IPS-NIHi7 (cell line): ENCODE data around the gene GRK1.

Experiments
- DNase-seq: peaks from one replicate; pipeline ENCODE4 v3.0.0; 2012; ENCODE audit warnings: mixed read lengths; ENCODE audit errors: extremely low spot score

GRK1 gene

GRCh38 chr13:113758651-113759524 is 91.9 kb downstream of the GRK1 start, which contains the start of gene TMEM255B:
Gene TMEM255B, plus strand, starts transcription at chr13:113759226. Its CDS starts 44 bp downstream, at chr13:113759270.
- peak; percentile 98 for DNase-seq

- peak; percentile 44 for DNase-seq
Measured at GRCh38 chr13:113759525-113760137, 92.6 kb downstream of the GRK1 start.

DNA sequence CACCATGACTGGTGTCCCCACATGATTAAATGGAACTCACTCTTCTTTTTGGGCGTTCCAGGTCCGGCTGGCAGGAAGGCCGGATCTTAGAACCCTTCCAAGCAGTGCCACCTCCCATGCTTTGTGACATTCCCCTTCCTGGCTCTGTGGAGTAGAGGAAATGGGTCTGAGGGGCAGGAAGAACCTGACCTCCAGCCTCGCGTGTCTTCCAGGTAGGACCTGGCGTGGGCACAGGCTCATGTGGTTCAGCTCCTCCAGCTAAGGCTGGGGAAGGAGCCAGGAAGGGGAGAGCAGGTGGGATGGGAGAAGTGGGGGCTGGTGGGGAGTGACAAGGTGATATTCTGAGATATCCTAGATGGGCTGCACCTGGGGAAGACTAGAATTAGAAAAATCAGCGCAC is 94.1 kb downstream of the GRK1 start:
- DNase-seq = no peak

GRCh38 chr13:113762075-113762474 is 95.1 kb downstream of the GRK1 start:
- no peak for DNase-seq

- no peak for DNase-seq
Measured at GRCh38 chr13:113762538-113762937, 95.5 kb downstream of the GRK1 start.

DNA sequence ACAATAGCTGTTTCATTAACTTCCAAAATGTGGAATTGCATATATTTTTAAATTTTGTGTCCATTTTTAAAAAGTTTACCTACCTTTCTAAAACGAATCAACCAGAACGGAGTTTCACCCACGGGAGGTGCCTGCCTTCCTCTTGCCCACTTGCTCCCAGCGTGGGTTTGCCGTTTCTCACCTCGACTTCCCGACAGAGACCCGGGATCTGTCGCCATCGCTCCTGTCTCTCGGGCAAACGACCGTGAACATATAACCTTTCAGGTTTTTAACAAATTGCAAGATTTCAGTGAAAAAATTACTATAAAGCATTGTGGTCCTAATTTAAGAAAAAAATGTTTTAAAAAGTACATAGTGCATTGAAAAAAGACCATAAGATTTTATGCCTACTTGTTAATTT is 96.2 kb downstream of the GRK1 start:
- no peak for DNase-seq

- DNase-seq = no peak
Measured at GRCh38 chr13:113763961-113764792, 97.2 kb downstream of the GRK1 start.

DNA sequence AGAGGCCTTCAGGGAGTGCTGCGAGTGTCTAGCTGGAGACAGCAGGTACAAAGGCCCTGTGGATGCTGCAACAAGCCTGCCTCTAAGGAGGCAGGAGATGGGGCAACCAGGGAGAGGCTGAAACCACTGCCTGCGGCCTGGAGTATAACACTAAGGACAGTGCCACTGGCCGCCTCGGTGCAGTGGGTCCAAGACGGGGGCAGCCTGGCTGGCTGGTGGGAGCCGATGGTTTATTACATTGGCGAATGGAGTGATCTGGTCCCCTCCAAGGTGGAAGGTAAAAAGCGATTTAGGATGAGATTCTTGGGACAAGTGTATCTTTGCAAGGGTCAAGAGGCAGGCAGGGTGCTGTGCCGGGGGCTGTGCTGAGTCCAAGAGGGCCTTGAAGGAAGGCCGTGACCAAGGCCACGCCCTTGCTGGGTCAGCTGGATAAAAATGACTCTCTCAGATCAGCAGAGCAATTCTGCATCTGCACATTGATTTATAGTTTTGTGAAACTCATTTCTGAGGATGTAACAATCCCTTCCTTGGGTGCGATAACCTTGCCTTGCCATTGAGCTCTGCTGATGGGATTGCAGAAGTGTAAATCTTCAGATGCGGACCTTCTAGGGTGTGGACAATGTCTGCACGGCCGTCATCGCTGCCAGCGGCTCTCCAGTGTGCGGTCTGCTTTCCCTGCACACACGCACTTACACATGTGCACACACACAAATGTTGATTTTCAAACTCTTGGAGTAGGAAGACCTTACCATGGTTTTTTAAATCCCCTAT is 98.0 kb downstream of the GRK1 start:
- DNase-seq = no peak

DNA sequence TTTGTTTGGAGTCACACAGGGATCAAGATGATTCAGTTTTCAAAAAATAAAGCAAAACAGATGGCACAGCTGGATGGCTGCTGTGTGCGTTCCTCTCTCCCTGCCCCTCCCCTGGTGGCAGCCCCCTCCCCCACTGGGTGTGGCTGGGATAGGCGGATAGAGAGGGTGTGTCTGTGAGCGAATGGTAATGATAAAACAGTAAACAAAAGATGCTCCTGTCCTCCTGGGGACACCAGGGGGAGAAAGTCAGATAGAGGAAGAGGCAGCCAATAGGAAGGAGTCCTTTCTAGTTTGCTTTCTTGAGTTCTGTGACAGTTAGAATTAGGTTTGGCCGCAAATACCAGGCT is 98.5 kb downstream of the GRK1 start:
- no peak for DNase-seq

DNA sequence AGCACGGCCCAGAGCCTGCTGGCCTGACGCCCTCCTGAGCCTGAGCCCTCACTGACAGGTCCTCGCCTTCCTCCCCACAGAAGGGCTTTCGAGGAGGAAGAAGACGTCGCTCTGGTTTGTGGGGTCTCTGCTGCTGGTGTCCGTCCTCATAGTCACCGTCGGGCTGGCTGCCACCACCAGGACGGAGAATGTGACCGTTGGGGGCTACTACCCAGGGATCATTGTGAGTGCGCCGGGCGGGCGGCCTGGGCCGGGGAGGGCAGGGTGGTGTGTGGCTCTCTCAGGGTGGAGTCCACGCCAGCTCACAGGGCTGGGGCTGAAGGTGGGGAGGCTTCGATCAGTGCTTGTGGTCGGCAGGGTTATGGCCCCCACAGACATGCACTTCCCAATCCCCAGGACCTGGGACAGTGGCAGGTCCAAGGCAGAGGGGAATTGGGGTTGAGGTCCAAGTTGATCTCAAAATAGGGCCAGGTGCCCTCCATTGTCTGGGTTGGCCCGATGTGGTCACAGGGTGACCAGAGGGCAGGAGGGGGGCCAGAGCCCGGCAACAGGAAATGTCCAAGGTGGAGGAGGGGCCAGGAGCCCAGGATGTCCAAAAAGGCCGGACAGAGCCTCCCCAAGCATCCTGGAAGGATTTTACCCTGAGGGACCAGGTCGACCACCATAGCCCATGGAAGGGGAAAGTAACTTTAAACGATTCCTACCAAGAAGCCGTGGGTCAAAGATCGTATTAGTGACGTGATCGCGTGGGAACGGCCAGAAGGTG is 99.2 kb downstream of the GRK1 start:
- DNase-seq = no peak

GRCh38 chr13:113767366-113767765 is 100.3 kb downstream of the GRK1 start:
- DNase-seq = no peak

DNA sequence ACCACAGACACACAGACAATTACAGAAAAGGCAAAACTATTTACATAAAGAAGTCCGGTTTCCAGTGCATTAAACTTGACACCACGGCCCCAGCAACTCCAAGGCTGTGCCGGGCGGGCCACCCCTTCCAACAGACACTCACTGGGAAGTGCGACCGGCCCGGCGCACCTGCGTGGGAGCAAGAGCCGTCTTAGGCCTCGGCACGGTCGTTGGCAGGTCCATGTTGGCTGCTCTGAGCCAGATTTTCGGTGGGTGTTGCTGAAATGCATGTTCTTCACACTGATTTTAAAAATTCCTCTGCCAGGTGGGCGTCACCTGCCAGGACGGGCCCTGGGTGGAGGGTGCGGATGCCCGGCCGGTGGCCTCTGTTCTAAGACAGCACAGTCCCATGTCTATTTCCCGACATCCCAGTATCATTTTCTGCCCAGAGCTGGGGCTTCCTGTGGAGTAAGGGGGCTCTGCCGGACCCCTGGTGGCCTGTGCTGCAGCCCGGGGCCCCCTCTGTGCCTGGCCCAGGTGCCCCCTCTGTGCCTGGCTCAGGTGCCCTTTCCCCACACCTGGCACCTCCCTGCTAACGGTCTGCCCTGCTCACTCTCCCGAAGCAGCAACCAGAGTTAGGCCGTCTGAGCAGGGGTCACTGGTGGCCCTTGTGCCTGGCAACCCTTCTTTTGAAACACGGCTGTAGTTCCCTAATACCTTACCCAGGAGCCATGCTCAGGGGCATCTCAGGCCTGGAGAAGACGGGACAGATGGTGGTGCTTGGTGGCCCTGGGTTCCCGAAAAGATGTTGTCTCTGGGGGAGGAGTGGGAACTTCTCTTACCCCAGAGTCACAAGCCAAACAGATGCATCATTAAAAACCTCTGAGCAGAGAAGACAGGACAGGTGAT is 101.2 kb downstream of the GRK1 start:
- no peak for DNase-seq

DNA sequence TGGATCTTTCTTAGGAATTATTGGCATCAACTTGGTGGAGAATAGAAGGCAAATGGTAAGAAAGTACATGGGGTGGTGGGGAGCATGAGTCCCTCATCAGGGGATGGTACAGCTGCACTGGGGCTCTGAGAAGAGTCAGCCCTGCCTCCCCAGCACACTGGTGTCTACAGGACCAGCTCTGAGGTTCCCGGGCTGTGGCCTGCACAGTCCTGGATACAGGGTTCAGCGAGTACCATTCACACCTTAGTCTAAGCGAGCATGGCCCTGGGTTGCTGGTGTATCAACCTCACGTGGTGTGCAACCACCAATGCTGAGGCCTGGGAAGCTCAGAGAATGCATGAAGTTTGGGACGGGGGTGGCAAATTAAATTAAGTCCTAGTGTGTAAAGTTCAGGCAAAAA is 102.1 kb downstream of the GRK1 start:
- no peak for DNase-seq

GRCh38 chr13:113769881-113770280 is 102.9 kb downstream of the GRK1 start:
- DNase-seq = no peak

DNA sequence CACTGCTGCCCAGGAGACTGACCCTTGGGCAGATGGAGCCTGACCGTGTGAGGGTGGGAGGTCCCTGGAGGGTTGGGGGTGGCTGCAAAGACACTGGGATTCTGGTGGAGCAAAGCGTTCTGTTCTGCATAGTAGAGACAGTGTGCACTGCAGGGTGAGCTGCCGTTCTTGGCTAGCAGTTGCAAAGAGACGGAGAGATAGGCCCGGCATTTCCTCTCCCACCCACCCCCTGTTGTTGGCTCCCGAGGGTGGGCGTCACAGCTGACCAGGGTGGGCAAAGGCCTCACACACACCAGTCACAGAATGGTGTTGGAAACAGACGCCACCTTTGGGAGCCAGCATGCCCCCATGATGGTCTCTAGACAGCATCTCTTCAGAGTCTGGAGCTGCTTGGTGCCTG is 103.4 kb downstream of the GRK1 start:
- DNase-seq = no peak

DNA sequence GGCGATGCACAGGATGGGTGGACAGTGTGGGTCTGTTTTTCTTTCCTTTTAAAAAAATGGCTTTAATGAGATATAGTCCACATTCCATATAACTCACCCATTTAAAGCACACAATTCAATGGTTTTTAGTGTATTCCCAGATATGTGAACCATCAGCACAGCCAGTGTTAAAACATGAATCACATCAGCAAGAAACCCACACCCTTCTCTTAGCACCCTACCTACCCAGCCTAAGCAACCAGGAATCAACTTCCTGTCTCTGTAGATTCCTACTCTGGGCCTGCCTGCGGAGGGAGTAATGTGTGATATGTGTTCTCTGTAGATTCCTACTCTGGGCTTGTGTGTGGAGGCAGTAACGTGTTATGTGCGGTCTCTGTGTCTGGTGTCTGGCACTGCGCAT is 103.9 kb downstream of the GRK1 start:
- no peak for DNase-seq

GRCh38 chr13:113771709-113772331 is 104.8 kb downstream of the GRK1 start:
- no peak for DNase-seq

DNA sequence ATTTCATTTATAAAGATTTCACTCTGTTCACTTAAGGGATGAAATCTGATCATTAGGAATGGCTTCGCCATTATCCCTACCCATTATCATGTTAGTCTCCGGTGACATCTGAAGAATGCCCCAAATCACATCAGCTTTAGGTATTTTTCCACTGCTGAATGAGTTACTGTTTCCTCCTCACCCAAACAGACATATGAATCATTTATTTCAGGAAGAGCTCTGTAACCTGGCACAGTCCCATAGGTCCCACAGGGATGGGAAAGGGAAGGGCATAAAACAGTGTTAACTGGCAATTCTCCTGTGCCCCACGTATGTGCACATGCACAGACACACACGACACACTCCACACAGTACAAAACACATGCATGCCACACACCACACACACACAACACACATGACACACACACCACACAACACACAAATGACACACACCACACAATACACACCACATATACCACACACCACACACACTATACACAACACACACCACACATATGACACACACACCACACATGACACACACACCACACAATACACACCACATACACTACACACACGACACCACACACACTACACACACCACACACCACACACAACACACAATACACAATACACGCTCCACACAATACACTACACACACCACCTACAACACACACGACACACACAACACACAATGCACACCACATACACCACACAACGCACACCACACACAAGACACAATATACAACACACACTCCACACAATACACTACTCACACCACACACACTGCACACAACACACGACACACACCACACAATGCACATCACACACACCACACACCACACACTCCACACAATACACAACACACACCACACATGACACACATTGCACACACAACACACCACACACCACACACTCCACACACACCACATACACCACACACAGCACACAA is 107.4 kb downstream of the GRK1 start:
- DNase-seq = no peak
